OCI-LY3 (cell line): Measurements from ENCODE around the gene DLX2.

Experiments used
- H2AFZ ChIP-seq: fragments of 200-600, 300-600 bp; shearing (Covaris generic); 2 replicates; pipeline ENCODE4 v1.6.0; 2014; ENCODE audit warnings: antibody characterized with exemption, low read depth, low read length
- H3K27ac ChIP-seq: fragments of 200-600, 300-600 bp; sonication (generic); 2 replicates; pipeline ENCODE4 v1.5.1; 2014; ENCODE audit warnings: mild to moderate bottlenecking, low read length, moderate library complexity, mixed read lengths
- H3K27me3 ChIP-seq: fragments of 200-600, 300-600 bp; sonication (generic); 2 replicates; pipeline ENCODE4 v1.6.1; 2014; ENCODE audit warnings: low read depth, low read length, mixed read lengths
- H3K36me3 ChIP-seq: fragments of 200-600, 300-600 bp; sonication (generic); replicated peaks from 2 replicates; pipeline ENCODE3; 2014; ENCODE audit warnings: low read depth, low read length, mixed read lengths
- H3K4me1 ChIP-seq: fragments of 300-600, 200-600 bp; sonication (generic); 2 replicates; pipeline ENCODE4 v1.6.1; 2014; ENCODE audit warnings: low read length, mixed read lengths
- H3K4me2 ChIP-seq: fragments of 200-600, 300-600 bp; sonication (generic); 2 replicates; pipeline ENCODE4 v1.6.1; 2014; ENCODE audit warnings: low read length, mixed read lengths
- H3K4me3 ChIP-seq: fragments of 300-600, 200-600 bp; sonication (generic); 2 replicates; pipeline ENCODE4 v1.5.1; 2014; ENCODE audit warnings: antibody characterized with exemption, mild to moderate bottlenecking, low read length, moderate library complexity
- H3K79me2 ChIP-seq: fragments of 300-600, 200-600 bp; shearing (Covaris generic); 2 replicates; pipeline ENCODE4 v1.6.1; 2014; ENCODE audit warnings: mild to moderate bottlenecking, low read length, mixed read lengths
- H3K9ac ChIP-seq: fragments of 300-600, 200-600 bp; shearing (Covaris generic); 2 replicates; pipeline ENCODE4 v1.6.0; 2014; ENCODE audit warnings: mild to moderate bottlenecking, low read length, moderate library complexity
- H3K9me3 ChIP-seq: fragments of 200-600, 300-600 bp; shearing (Covaris generic); 2 replicates; pipeline ENCODE4 v1.6.1; 2014; ENCODE audit warnings: low read length, mixed read lengths; ENCODE audit not compliant: insufficient read depth
- H4K20me1 ChIP-seq: fragments of 200-600, 300-600 bp; sonication (generic); 2 replicates; pipeline ENCODE4 v1.6.1; 2016; ENCODE audit warnings: low read length, mixed read lengths; ENCODE audit not compliant: insufficient read depth
- CTCF ChIP-seq: fragments of 200-600, 300-600 bp; sonication (generic); IDR thresholded peaks from 2 replicates; pipeline ENCODE4 v1.5.1; 2014; ENCODE audit warnings: antibody characterized with exemption, low read length, low read depth
- EZH2phosphoT487 ChIP-seq: fragments of 200-600 bp; shearing (Covaris generic); IDR thresholded peaks from 2 replicates; pipeline ENCODE4 v1.6.1; 2018; ENCODE audit warnings: antibody characterized with exemption, mixed run types, low read depth

Gene DLX2

DNA sequence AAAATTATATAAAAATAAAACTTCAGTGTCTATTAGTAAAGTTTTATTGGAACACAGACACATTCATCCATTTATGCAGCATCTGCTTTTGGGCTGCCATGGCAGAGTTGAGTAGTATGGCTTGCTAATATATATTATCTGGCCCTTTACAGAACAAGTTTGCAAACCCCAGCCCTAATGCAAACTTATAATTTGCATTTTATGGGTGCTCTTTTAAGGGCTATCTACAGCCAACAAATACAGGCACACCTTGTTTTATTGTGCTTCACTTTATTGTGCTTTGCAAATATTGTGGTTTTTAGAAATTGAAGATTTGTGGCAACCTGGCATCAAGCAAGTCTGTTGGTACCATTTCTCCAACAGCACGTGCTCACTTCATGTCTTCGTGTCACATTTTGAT, 35.2 kb upstream of the DLX2 start:
- H2AFZ ChIP-seq = no peak overlapping the region
- no peaks in the 10 kb centered on the region for H3K36me3 ChIP-seq
- H3K9me3 ChIP-seq = no peaks in the 10 kb centered on the region
- no peaks in the 10 kb centered on the region for H3K79me2 ChIP-seq
- H3K4me2 ChIP-seq = no peak overlapping the region
- no peak overlapping the region for H3K9ac ChIP-seq
- H3K27ac ChIP-seq = no peak overlapping the region
- no peak overlapping the region for H3K4me3 ChIP-seq
- TF ChIP-seq EZH2phosphoT487 (no peak), CTCF (no peak)
- H3K4me1 ChIP-seq = no peaks in the 10 kb centered on the region
- H3K27me3 ChIP-seq = no peaks in the 10 kb centered on the region
- H4K20me1 ChIP-seq = no peaks in the 10 kb centered on the region

DNA sequence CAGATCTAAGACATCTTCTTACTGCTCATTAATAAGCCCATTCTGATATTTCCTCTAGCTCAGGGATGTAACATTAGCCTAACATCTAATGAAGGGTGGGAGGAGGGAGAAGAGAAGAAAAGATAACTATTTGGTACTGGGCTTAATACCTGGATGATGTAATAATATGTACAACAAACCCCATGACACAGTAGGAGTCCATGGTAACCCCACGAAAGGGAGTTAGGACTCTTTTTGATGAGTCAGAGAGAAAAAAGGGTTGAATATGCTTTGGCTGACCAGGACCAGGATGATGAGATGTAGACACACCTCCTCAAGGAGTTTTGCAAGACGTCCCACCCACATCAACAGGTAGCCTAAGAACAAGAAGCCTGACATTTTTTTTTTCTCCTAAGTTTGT, 34.4 kb upstream of the DLX2 start:
- TF ChIP-seq CTCF = no peak
- no peak for TF ChIP-seq EZH2phosphoT487

GRCh38 chr2:172135446-172135845, 32.7 kb upstream of the DLX2 start:
- Histone ChIP-seq H3K9ac (no peak overlapping the region), H3K4me3 (no peak overlapping the region)
- TF ChIP-seq EZH2phosphoT487 (no peak), CTCF (no peak)

More for the DNA sequence above, 34.4 kb upstream of the DLX2 start:
- H3K9me3 ChIP-seq = no peaks in the 10 kb centered on the region
- H3K36me3 ChIP-seq = no peaks in the 10 kb centered on the region
- no peak overlapping the region for H3K9ac ChIP-seq
- no peak overlapping the region for H3K4me3 ChIP-seq
- no peak overlapping the region for H2AFZ ChIP-seq
- H3K4me1 ChIP-seq = no peaks in the 10 kb centered on the region
- no peak overlapping the region for H3K27ac ChIP-seq
- no peaks in the 10 kb centered on the region for H4K20me1 ChIP-seq
- H3K27me3 ChIP-seq = no peaks in the 10 kb centered on the region
- no peak overlapping the region for H3K4me2 ChIP-seq
- no peaks in the 10 kb centered on the region for H3K79me2 ChIP-seq

DNA sequence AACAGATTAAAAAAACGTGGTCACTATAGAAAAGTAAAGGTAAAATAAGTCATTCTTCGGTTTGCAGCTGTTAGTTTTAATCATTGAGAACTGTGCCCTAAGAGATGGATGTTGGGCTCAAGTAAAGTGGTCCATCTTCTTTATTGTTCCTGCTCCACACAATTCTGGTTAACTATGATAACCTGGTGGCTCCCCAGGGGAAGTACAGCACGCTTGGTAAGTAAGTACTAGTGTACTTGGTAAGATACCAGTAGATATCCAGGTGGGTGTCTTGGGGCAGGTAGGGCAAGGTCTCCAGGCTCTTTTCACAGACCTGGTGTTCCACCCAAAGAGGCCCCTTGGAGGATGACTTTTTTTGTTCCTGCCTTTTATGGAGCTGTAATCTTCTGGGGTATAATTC, 31.6 kb upstream of the DLX2 start:
- no peak overlapping the region for H3K9ac ChIP-seq
- H3K9me3 ChIP-seq = no peaks in the 10 kb centered on the region
- H3K27me3 ChIP-seq = no peaks in the 10 kb centered on the region
- no peak overlapping the region for H3K4me3 ChIP-seq
- no peak overlapping the region for H2AFZ ChIP-seq
- H3K27ac ChIP-seq = no peak overlapping the region
- H3K36me3 ChIP-seq = no peaks in the 10 kb centered on the region
- TF ChIP-seq EZH2phosphoT487 = no peak
- no peak for TF ChIP-seq CTCF
- no peak overlapping the region for H3K4me2 ChIP-seq
- H3K4me1 ChIP-seq = no peaks in the 10 kb centered on the region
- H4K20me1 ChIP-seq = no peaks in the 10 kb centered on the region
- no peaks in the 10 kb centered on the region for H3K79me2 ChIP-seq

More at GRCh38 chr2:172135446-172135845, 32.7 kb upstream of the DLX2 start:
- H3K4me2 ChIP-seq = no peak overlapping the region
- no peak overlapping the region for H3K27ac ChIP-seq
- H3K9me3 ChIP-seq = no peaks in the 10 kb centered on the region
- H3K36me3 ChIP-seq = no peaks in the 10 kb centered on the region
- H4K20me1 ChIP-seq = no peaks in the 10 kb centered on the region
- H2AFZ ChIP-seq = no peak overlapping the region
- no peaks in the 10 kb centered on the region for H3K4me1 ChIP-seq
- H3K79me2 ChIP-seq = no peaks in the 10 kb centered on the region
- no peaks in the 10 kb centered on the region for H3K27me3 ChIP-seq
